ENCODE results near the gene ASPM.

Gene ASPM

GRCh38 chr1:197144570-197145325 lies 1.7 kb downstream of the ASPM start:
- Histone ChIP-seq H3K4me1 (no peaks in the 10 kb centered on the region), H3K36me3 (ENCODE audit: control insufficient read depth, insufficient read depth, low read length) (no peaks in the 10 kb centered on the region), H3K27ac (no peak overlapping the region), H3K4me2 (ENCODE audit: low read length) (no peak overlapping the region), H2AFZ (no peak overlapping the region), H3K27me3 (ENCODE audit: control insufficient read depth, insufficient read depth, low read length) (no peaks in the 10 kb centered on the region), H3K9ac (no peak overlapping the region), H3K79me2 (no peaks in the 10 kb centered on the region), H3K4me3 (ENCODE audit: low read depth, low read length) (no peak overlapping the region), H3K9me3 (ENCODE audit: control insufficient read depth, low read length) (no peaks in the 10 kb centered on the region)
- no peak for TF ChIP-seq CTCF (IDR thresholded peaks at IDR 0.05)

GRCh38 chr1:197143276-197143675 lies 3.2 kb downstream of the ASPM start:
- Histone ChIP-seq H3K79me2 (no peaks in the 10 kb centered on the region), H3K36me3 (ENCODE audit: control insufficient read depth, insufficient read depth, low read length) (no peaks in the 10 kb centered on the region), H3K27ac (no peak overlapping the region), H3K27me3 (ENCODE audit: control insufficient read depth, insufficient read depth, low read length) (no peaks in the 10 kb centered on the region), H3K4me1 (no peaks in the 10 kb centered on the region), H3K9me3 (ENCODE audit: control insufficient read depth, low read length) (no peaks in the 10 kb centered on the region), H3K4me2 (ENCODE audit: low read length) (no peak overlapping the region), H3K4me3 (ENCODE audit: low read depth, low read length) (no peak overlapping the region), H2AFZ (no peak overlapping the region), H3K9ac (no peak overlapping the region)
- no peak for TF ChIP-seq CTCF (IDR thresholded peaks at IDR 0.05)

DNA sequence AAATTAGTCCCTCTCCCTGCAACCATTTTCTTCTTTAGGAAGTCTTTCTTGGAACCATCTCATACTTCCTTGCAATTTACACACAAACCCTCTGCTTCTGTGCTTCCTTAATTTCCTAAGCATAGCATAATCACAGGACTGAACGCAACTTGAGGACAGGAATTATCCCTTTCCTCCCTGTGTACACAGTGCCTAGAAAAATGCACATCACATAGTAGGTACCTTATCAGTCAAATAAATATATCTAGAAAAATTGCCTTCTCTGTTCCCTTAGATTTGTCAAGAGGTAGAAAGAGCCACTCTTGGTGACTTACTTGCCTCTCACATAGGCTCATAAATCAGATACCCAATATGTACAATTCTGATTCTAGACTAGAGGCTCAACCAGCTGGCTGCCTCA lies 4.9 kb downstream of the ASPM start:
- H3K79me2 ChIP-seq: no peaks in the 10 kb centered on the region
- no peak overlapping the region for H3K27ac ChIP-seq
- no peak overlapping the region for H2AFZ ChIP-seq
- H3K4me2 ChIP-seq (ENCODE audit: low read length): no peak overlapping the region
- no peaks in the 10 kb centered on the region for H3K4me1 ChIP-seq
- no peaks in the 10 kb centered on the region for H3K27me3 ChIP-seq (ENCODE audit: control insufficient read depth, insufficient read depth, low read length)
- no peak overlapping the region for H3K9ac ChIP-seq
- no peaks in the 10 kb centered on the region for H3K36me3 ChIP-seq (ENCODE audit: control insufficient read depth, insufficient read depth, low read length)
- H3K9me3 ChIP-seq (ENCODE audit: control insufficient read depth, low read length): no peaks in the 10 kb centered on the region
- no peak for TF ChIP-seq CTCF (IDR thresholded peaks at IDR 0.05)
- H3K4me3 ChIP-seq (ENCODE audit: low read depth, low read length): no peak overlapping the region

DNA sequence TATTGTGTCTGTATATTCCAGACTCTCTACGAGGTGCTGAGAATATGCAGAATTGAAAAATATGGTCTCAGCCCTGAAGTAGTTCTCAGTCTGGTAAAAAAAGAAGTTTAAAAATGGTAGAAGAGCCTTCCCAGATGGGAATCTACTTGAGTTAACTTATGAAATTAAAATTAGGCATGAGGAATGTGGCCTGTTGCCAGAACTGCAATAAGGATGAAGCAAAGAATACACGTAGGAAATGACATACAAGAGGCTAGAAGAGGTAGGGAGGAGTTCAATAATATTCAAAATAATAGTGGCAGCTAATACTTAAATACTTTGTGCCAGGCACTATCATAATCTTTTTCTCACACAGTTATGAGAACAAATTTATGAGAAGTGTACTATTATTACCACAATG lies 6.3 kb downstream of the ASPM start:
- no peak for TF ChIP-seq CTCF (IDR thresholded peaks at IDR 0.05)
- Histone ChIP-seq H3K27ac (no peak overlapping the region), H3K79me2 (no peaks in the 10 kb centered on the region), H3K27me3 (ENCODE audit: control insufficient read depth, insufficient read depth, low read length) (no peaks in the 10 kb centered on the region), H2AFZ (no peak overlapping the region), H3K4me2 (ENCODE audit: low read length) (no peak overlapping the region), H3K9ac (no peak overlapping the region), H3K4me1 (no peaks in the 10 kb centered on the region), H3K4me3 (ENCODE audit: low read depth, low read length) (no peak overlapping the region), H3K9me3 (ENCODE audit: control insufficient read depth, low read length) (no peaks in the 10 kb centered on the region), H3K36me3 (ENCODE audit: control insufficient read depth, insufficient read depth, low read length) (no peaks in the 10 kb centered on the region)

DNA sequence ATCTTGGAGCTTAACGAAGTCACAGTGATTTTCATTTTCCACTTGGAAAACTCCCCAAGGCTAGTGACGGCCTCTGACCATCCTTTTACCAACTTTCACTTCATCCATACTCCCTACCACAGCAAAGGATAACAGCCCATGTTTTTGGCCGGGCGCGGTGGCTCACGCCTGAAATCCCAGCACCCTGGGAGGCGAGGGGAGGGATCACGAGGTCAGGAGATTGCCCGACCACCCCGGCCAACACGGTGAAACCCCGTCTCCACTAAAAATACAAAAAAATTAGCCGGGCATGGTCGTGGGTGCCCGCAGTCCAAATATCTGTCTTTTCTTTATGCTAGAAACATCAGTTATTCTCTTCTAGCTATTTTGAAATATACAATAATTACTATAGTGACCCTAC lies 7.3 kb downstream of the ASPM start:
- Histone ChIP-seq H3K36me3 (ENCODE audit: control insufficient read depth, insufficient read depth, low read length) (no peaks in the 10 kb centered on the region), H3K27ac (no peak overlapping the region), H3K9ac (no peak overlapping the region), H3K27me3 (ENCODE audit: control insufficient read depth, insufficient read depth, low read length) (no peaks in the 10 kb centered on the region), H3K9me3 (ENCODE audit: control insufficient read depth, low read length) (no peaks in the 10 kb centered on the region), H2AFZ (no peak overlapping the region), H3K4me2 (ENCODE audit: low read length) (no peak overlapping the region), H3K4me1 (no peaks in the 10 kb centered on the region), H3K79me2 (no peaks in the 10 kb centered on the region), H3K4me3 (ENCODE audit: low read depth, low read length) (no peak overlapping the region)
- TF ChIP-seq CTCF (IDR thresholded peaks at IDR 0.05): no peak

All from parathyroid adenoma (tissue), 2 donors.